Cardiac muscle cell (in vitro differentiated cells and primary cell): ENCODE results near the gene RYR1. TPM values are rescaled to one million over a fixed set of nuclear protein-coding genes. Genes with fewer than 3 reads are reported as not detected.

Source experiments
- DNase-seq, 2 donors: peaks; one replicate each; pipeline versions ENCODE4 v3.0.0 to v3.0.0-alpha.2; 2010 to 2017; ENCODE audit warnings: low read depth in 1 of 2, low spot score in 1 of 2
- H3K27ac ChIP-seq: fragments of 200-600 bp; sonication (generic); 2 replicates; pipeline ENCODE4 v1.5.1; 2016
- H3K27me3 ChIP-seq: fragments of 200-600 bp; sonication (generic); 2 replicates; pipeline ENCODE4 v1.6.0; 2016; ENCODE audit warnings: control low read depth
- H3K36me3 ChIP-seq: fragments of 200-600 bp; sonication (generic); 2 replicates; pipeline ENCODE4 v1.5.1; 2016; ENCODE audit warnings: control low read depth
- H3K4me1 ChIP-seq: fragments of 200-600 bp; sonication (generic); 2 replicates; pipeline ENCODE4 v1.8.1; 2017; ENCODE audit warnings: low read depth, mild to moderate bottlenecking, mixed run types
- H3K4me3 ChIP-seq: fragments of 200-600 bp; sonication (generic); 2 replicates; pipeline ENCODE4 v1.5.1; 2016; ENCODE audit warnings: mild to moderate bottlenecking
- H3K9me3 ChIP-seq: fragments of 200-600 bp; sonication (generic); 2 replicates; pipeline ENCODE4 v1.5.1; 2017; ENCODE audit warnings: low read depth, mild to moderate bottlenecking, control low read depth
- polyA plus RNA-seq: library from polyadenylated mRNA; unstranded; fragments of >200 nt; fragmentation: Nextera tagmentation; extraction: Ambion mirVana; gene quantifications from 2 replicates; pipeline ENCODE4 v1.2.1, GENCODE V29; 2016
- total RNA-seq: library from RNA; depleted of rRNA; stranded (reverse); fragments of >200 nt; gene quantifications from 2 replicates; pipeline ENCODE4 v1.2.3, GENCODE V29; 2016
- TF ChIP-seq, protein P1 (sequence below): IDR thresholded peaks from 2 replicates; pipeline ENCODE4 v1.5.1; 2012; ENCODE audit warnings: low read depth, mild to moderate bottlenecking, low read length

Gene RYR1
- total and polyA plus RNA-seq, 2 experiments from 2014 or later = 0.71 to 12.8 TPM

DNA sequence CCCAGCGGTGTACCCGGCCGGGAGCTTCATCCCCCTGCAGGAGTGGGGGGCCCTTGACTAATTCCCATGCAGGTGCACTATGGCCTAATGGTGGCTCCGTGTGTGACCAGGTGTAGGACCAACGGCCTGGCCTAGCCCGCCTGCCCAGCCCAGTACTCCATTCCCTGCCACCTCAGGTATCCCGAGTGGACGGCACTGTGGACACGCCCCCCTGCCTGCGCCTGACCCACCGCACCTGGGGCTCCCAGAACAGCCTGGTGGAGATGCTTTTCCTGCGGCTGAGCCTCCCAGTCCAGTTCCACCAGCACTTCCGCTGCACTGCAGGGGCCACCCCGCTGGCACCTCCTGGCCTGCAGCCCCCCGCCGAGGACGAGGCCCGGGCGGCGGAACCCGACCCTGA is 39.7 kb downstream of the RYR1 start:
- TF ChIP-seq, protein P1, sequence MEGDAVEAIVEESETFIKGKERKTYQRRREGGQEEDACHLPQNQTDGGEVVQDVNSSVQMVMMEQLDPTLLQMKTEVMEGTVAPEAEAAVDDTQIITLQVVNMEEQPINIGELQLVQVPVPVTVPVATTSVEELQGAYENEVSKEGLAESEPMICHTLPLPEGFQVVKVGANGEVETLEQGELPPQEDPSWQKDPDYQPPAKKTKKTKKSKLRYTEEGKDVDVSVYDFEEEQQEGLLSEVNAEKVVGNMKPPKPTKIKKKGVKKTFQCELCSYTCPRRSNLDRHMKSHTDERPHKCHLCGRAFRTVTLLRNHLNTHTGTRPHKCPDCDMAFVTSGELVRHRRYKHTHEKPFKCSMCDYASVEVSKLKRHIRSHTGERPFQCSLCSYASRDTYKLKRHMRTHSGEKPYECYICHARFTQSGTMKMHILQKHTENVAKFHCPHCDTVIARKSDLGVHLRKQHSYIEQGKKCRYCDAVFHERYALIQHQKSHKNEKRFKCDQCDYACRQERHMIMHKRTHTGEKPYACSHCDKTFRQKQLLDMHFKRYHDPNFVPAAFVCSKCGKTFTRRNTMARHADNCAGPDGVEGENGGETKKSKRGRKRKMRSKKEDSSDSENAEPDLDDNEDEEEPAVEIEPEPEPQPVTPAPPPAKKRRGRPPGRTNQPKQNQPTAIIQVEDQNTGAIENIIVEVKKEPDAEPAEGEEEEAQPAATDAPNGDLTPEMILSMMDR = no peak
- H3K4me1 ChIP-seq = no peaks in the 10 kb centered on the region
- no peak overlapping the region for H3K4me3 ChIP-seq
- peaks cover 3% of the 10 kb centered on the region for H3K36me3 ChIP-seq
- H3K27me3 ChIP-seq = no peaks in the 10 kb centered on the region
- H3K27ac ChIP-seq = no peak overlapping the region
- H3K9me3 ChIP-seq = no peaks in the 10 kb centered on the region
- DNase-seq = no peak

DNA sequence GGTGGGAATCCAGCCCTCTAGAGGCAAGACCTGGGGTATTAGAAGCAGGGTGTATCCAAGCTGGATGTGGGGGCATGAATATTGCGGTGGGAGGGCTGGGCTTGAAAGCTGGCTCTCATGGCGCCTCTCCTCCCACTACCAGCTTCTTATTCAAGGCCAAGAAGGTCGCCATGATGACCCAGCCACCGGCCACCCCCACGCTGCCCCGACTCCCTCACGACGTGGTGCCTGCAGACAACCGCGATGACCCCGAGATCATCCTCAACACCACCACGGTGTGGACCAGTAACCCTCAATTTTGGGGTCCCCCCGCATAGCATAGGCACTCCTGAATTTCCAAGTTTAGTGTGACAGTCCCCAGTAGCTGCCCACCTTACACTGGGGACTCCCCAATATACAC is 41.7 kb downstream of the RYR1 start:
- H3K36me3 ChIP-seq = no peaks in the 10 kb centered on the region
- TF ChIP-seq, protein P1 = no peak
- H3K27me3 ChIP-seq = no peaks in the 10 kb centered on the region

DNA sequence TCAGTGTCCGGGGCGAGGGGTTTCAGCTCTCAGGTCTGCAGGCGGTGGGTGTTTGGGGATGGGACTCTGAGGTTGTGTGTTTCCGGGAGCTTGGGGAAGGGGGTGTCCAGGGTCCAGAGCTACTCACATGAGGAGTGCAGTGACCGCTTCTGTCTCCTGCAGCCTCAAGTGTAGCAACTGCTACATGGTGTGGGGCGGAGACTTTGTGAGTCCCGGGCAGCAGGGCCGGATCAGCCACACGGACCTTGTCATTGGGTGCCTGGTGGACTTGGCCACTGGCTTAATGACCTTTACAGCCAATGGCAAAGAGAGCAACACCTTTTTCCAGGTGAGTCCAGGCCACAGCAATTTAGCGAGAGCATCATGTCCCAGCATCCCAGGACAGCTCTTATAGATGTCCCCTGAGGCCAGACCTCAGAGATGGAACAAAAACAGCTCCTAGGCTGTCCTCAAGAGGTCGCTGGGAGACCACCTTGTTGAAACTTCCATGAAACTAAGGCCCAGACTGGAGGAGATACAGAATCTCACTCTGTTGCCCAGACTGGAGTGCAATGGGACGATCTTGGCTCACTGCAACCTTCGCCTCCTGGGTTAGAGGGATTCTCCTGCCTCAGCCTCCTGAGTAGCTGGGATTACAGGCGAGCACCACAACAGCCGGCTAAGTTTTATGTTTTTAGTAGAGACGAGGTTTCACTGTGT is 44.9 kb downstream of the RYR1 start:
- H3K36me3 ChIP-seq = no peaks in the 10 kb centered on the region
- TF ChIP-seq, protein P1 = peak; percentile 7
- H3K27me3 ChIP-seq = no peaks in the 10 kb centered on the region

More for the DNA sequence above, 41.7 kb downstream of the RYR1 start:
- no peaks in the 10 kb centered on the region for H3K9me3 ChIP-seq
- H3K4me1 ChIP-seq = no peaks in the 10 kb centered on the region
- H3K27ac ChIP-seq = no peak overlapping the region
- no peak overlapping the region for H3K4me3 ChIP-seq
- no peak for DNase-seq

DNA sequence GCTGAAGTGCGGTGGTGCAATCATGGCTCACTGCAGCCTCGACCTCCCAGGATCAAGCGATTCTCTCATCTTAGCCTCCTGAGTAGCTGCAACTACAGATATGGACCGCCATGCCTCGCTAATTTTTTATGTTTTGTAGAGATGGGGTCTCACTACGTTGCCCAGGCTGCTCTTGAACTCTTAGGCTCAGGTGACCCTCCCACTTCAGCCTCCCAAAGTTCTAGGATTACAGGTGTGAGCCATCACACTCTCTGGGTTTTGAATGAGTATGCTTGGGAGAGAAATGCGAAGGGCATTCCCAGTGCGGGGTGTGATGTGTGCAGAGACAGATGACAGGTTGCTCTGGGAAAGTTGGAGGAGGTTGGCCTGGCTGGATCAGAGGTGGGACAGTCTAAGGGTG is 49.0 kb downstream of the RYR1 start:
- H3K27ac ChIP-seq = no peak overlapping the region
- H3K4me3 ChIP-seq = no peak overlapping the region
- DNase-seq = no peak
- H3K36me3 ChIP-seq = no peaks in the 10 kb centered on the region
- H3K27me3 ChIP-seq = no peaks in the 10 kb centered on the region
- H3K9me3 ChIP-seq = no peaks in the 10 kb centered on the region
- H3K4me1 ChIP-seq = no peaks in the 10 kb centered on the region
- TF ChIP-seq, protein P1 = no peak

More for the DNA sequence above, 44.9 kb downstream of the RYR1 start:
- Histone ChIP-seq H3K27ac (no peak overlapping the region), H3K4me1 (no peaks in the 10 kb centered on the region), H3K4me3 (no peak overlapping the region), H3K9me3 (no peaks in the 10 kb centered on the region)
- peak; percentile 4 to 8 for DNase-seq

DNA sequence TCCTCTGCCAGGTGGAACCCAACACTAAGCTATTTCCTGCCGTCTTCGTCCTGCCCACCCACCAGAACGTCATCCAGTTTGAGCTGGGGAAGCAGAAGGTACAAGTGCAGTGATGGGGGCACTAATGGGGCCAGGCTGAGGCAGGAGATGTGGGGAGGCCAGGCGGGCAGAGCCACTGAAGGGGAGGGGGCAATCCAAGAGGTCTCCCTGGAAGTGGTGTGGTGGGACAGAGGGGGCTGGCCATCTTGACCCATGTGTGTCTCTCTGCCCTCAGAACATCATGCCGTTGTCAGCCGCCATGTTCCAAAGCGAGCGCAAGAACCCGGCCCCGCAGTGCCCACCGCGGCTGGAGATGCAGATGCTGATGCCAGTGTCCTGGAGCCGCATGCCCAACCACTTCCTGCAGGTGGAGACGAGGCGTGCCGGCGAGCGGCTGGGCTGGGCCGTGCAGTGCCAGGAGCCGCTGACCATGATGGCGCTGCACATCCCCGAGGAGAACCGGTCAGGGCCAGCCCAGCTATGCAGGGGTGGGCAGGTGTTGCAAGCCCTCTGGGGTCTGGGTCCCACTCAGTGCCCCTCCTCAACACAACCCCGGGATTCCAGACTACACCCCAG is 49.6 kb downstream of the RYR1 start:
- no peaks in the 10 kb centered on the region for H3K4me1 ChIP-seq
- no peak overlapping the region for H3K4me3 ChIP-seq
- H3K27me3 ChIP-seq = no peaks in the 10 kb centered on the region
- no peaks in the 10 kb centered on the region for H3K9me3 ChIP-seq
- H3K36me3 ChIP-seq = no peaks in the 10 kb centered on the region
- no peak for DNase-seq
- H3K27ac ChIP-seq = no peak overlapping the region
- TF ChIP-seq, protein P1 = no peak
